AML-193 (cell line): ENCODE results near the gene PDCD1.

Experiments used
- DNase-seq, 2 experiments: peaks; one replicate each; lab custom pipeline; 2025; lab: John Stamatoyannopoulos, UW

The PDCD1 gene

GRCh38 chr2:241895712-241896641, 37.3 kb upstream of the PDCD1 start:
- no peak for DNase-seq

GRCh38 chr2:241895427-241895711, 36.7 kb upstream of the PDCD1 start:
- DNase-seq, result no peak

GRCh38 chr2:241894681-241895426, 36.2 kb upstream of the PDCD1 start:
- DNase-seq, result no peak

GRCh38 chr2:241894056-241894641, 35.5 kb upstream of the PDCD1 start:
- no peak for DNase-seq

GRCh38 chr2:241893265-241893664, 34.6 kb upstream of the PDCD1 start:
- DNase-seq, result no peak

GRCh38 chr2:241892299-241893137, 33.8 kb upstream of the PDCD1 start:
- no peak for DNase-seq

- DNase-seq, result no peak
Measured at GRCh38 chr2:241891988-241892298, 33.2 kb upstream of the PDCD1 start.

GRCh38 chr2:241891315-241891987, 32.8 kb upstream of the PDCD1 start:
- DNase-seq, result no peak

GRCh38 chr2:241890524-241891235, 32.0 kb upstream of the PDCD1 start:
- DNase-seq, result no peak

GRCh38 chr2:241888641-241889040, 29.9 kb upstream of the PDCD1 start:
- no peak for DNase-seq

GRCh38 chr2:241887806-241888522, 29.3 kb upstream of the PDCD1 start:
- DNase-seq, result no peak

- DNase-seq, result no peak
Measured at GRCh38 chr2:241886840-241887447, 28.2 kb upstream of the PDCD1 start.

GRCh38 chr2:241885946-241886643, 27.4 kb upstream of the PDCD1 start:
- DNase-seq, result no peak

GRCh38 chr2:241885291-241885945, 26.7 kb upstream of the PDCD1 start:
- no peak for DNase-seq

- DNase-seq, result no peak
Measured at GRCh38 chr2:241884951-241885290, 26.2 kb upstream of the PDCD1 start.

- DNase-seq, result peak; percentile 37 to 52
Measured at GRCh38 chr2:241882091-241882625, 23.5 kb upstream of the PDCD1 start.

GRCh38 chr2:241880311-241881073, 21.8 kb upstream of the PDCD1 start:
- no peak for DNase-seq

GRCh38 chr2:241879326-241879725, 20.6 kb upstream of the PDCD1 start:
- no peak for DNase-seq
